IPS DF 6.9 (cell line): ENCODE results near the gene FBXO10.

Experiments used
- DNase-seq: peaks from one replicate; pipeline ENCODE4 v3.0.0-alpha.2; 2013; ENCODE audit warnings: low read depth, low spot score
- H3K27ac ChIP-seq: one replicate; pipeline ENCODE4 v1.5.1; 2013; ENCODE audit warnings: low read length, control low read depth
- H3K27me3 ChIP-seq: 2 replicates; pipeline ENCODE4 v1.6.1; 2013; ENCODE audit warnings: mild to moderate bottlenecking, low read length; ENCODE audit not compliant: control insufficient read depth, insufficient read depth
- H3K36me3 ChIP-seq: 2 replicates; pipeline ENCODE4 v1.6.1; 2013; ENCODE audit warnings: low read length; ENCODE audit not compliant: control insufficient read depth, insufficient read depth
- H3K4me1 ChIP-seq: 2 replicates; pipeline ENCODE4 v1.6.1; 2013; ENCODE audit warnings: low read length; ENCODE audit not compliant: control insufficient read depth, insufficient read depth
- H3K4me3 ChIP-seq: 2 replicates; pipeline ENCODE4 v1.5.1; 2013; ENCODE audit warnings: mild to moderate bottlenecking, low read length
- H3K9me3 ChIP-seq: 2 replicates; pipeline ENCODE4 v1.6.1; 2013; ENCODE audit warnings: low read length, inconsistent platforms; ENCODE audit not compliant: control insufficient read depth, insufficient read depth
- WGBS: extraction: QIAGEN DNeasy Blood & Tissue Kit; methylation state at CpG from one replicate; pipeline ENCODE4 v1.1.7; 2013; ENCODE audit warnings: mixed read lengths, missing lambda C conversion rate; ENCODE audit not compliant: insufficient read length, insufficient coverage; 5-methylcytosine and 5-hydroxymethylcytosine counted together

The FBXO10 gene

DNA sequence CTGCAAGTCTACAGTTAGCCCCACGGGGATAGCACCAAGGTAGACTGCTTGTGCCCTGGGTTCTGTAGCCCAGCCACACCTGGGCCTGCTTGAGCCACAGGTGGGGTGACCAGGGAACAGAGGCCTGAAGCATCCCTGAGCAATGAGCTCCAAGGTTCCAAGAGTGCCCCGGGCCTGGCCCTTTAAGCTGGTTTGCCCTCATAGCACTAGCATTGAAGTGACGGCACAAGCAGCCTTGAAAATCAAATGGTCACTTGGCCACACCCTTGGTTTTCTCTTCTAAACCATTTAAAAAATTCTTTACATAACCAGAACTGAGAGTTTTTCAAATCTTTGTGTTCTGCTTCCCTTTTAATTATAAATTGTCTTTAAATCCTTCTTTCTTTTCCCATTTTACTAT, 24.7 kb downstream of the FBXO10 start:
- no peak overlapping the region for H3K4me3 ChIP-seq
- no peaks in the 10 kb centered on the region for H3K27me3 ChIP-seq
- H3K27ac ChIP-seq, result no peak overlapping the region
- no peak for DNase-seq
- no peaks in the 10 kb centered on the region for H3K9me3 ChIP-seq
- no peaks in the 10 kb centered on the region for H3K36me3 ChIP-seq
- H3K4me1 ChIP-seq, result no peaks in the 10 kb centered on the region
- WGBS, result no CpG with 5 or more reads among the region's 3 CpGs

DNA sequence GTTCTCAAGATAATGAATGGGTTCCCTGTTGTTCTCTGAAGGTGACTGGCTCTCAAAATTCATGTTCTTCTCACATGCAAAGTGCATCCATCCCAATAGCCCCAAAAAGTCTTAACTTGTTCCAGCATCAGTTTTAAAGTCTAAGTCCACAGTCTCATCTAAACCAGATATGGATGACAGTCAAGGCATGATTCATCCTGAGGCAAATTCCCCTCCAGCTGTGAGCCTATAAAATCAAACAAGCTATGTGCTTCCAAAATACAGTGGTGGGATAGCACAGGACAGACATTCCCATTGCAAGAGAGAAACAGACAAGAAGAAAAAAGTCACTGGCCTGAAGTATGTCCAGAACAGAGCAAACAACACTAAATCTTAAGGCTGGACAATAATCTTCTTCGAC, 25.4 kb downstream of the FBXO10 start:
- H3K4me3 ChIP-seq, result no peak overlapping the region
- no peaks in the 10 kb centered on the region for H3K9me3 ChIP-seq
- no CpG with 5 or more reads among the region's 1 CpG for WGBS
- H3K36me3 ChIP-seq, result no peaks in the 10 kb centered on the region
- H3K4me1 ChIP-seq, result no peaks in the 10 kb centered on the region
- H3K27me3 ChIP-seq, result no peaks in the 10 kb centered on the region
- DNase-seq, result no peak
- no peak overlapping the region for H3K27ac ChIP-seq

DNA sequence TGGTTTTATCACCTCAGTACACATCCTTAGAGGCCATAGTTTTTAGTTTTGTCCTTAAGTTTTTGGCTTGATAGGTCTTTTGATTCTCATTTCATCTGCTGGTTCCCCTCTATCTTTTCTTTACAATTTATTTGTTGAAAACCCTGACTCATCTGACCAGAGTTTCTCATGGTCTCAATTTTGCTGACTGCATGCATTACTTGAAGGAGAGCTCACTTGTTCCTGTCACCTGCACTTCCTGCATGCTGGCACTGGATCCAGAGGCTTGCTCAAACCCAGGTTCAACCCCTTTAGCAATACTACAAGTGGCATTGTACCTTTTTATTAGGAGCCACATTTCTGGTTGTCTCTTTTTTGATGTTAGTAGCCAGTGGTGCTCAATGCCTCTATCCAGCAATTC, 26.7 kb downstream of the FBXO10 start:
- no peak overlapping the region for H3K4me3 ChIP-seq
- no peaks in the 10 kb centered on the region for H3K9me3 ChIP-seq
- H3K27ac ChIP-seq, result no peak overlapping the region
- H3K27me3 ChIP-seq, result no peaks in the 10 kb centered on the region
- no peaks in the 10 kb centered on the region for H3K36me3 ChIP-seq
- DNase-seq, result no peak
- H3K4me1 ChIP-seq, result no peaks in the 10 kb centered on the region

DNA sequence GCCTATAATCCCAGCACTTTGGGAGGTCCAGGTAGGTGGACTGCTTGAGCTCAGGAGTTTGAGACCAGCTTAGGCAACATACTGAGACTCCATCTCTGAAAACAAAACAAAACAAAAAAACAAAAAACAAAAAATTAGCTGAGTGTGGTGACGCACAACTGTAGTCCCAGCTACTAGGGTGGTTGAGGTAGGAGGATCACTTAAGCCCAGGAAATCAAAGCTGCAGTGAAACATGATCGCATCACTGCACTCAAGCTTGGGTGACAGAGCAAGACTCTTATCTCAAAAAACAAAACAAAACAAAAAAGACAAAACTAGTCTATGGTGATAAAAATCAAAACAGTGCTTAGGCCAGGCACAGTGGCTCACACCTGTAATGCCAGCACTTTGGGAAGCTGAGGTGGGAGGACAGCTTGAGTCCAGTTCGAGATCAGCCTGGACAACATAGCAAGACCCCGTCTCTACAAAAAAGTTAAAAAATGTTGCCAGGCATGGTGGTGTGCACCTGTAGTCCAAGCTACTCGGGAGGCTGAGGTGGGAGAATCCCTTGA, 28.8 kb downstream of the FBXO10 start:
- no peak for DNase-seq
- Histone ChIP-seq H3K9me3 (no peaks in the 10 kb centered on the region), H3K36me3 (no peaks in the 10 kb centered on the region), H3K27me3 (no peaks in the 10 kb centered on the region), H3K27ac (no peak overlapping the region), H3K4me3 (no peak overlapping the region), H3K4me1 (no peaks in the 10 kb centered on the region)
- WGBS, result no CpG with 5 or more reads among the region's 5 CpGs

DNA sequence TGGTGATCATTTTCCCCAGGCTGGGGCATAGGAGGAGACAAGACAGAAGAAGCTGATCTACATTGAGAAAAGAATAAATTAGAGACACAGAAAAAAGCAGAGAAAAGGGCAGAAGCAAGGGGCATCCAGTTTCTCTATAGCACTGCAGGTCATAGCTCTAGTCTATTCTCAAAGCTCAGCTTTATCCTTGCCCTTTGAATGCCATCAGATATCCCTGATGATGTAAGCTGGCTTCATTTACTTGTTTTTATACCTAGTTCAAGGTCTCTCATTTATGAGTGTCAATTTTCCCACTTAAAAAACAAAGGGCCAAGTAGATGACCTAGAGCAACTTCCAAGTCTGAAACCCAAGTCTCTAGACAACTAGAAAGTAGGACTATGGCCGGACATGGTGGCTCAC, 32.7 kb downstream of the FBXO10 start:
- Histone ChIP-seq H3K27me3 (no peaks in the 10 kb centered on the region), H3K4me3 (no peak overlapping the region), H3K4me1 (no peaks in the 10 kb centered on the region), H3K27ac (no peak overlapping the region), H3K36me3 (peaks cover 5% of the 10 kb centered on the region; the same call in 1 of the 2 replicates), H3K9me3 (no peaks in the 10 kb centered on the region)
- WGBS, result no CpG with 5 or more reads among the region's 1 CpG
- DNase-seq, result no peak

DNA sequence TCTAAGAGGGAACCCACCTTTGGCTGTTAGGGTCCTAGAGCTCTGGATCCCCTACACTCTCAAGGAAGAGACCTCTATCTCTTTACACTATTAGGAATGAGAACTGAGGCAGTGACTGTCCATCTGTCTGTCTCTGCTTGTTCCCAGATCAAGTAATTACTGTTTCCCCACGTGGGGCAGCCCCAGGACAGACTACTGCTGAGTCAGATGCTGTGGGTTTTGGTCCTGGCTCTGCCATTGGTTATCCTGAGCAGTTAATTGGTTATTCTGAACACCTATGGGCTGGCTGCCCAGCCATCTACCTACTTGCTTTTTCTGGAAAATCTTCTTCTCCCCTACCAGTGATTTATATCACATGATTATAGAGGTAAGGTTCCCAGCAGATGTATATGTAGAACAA, 33.3 kb downstream of the FBXO10 start:
- Histone ChIP-seq H3K9me3 (no peaks in the 10 kb centered on the region), H3K4me1 (no peaks in the 10 kb centered on the region), H3K27ac (no peak overlapping the region), H3K36me3 (peaks cover 5% of the 10 kb centered on the region; the same call in 1 of the 2 replicates), H3K4me3 (no peak overlapping the region), H3K27me3 (no peaks in the 10 kb centered on the region)
- DNase-seq, result no peak
- WGBS, result no CpG with 5 or more reads among the region's 1 CpG

DNA sequence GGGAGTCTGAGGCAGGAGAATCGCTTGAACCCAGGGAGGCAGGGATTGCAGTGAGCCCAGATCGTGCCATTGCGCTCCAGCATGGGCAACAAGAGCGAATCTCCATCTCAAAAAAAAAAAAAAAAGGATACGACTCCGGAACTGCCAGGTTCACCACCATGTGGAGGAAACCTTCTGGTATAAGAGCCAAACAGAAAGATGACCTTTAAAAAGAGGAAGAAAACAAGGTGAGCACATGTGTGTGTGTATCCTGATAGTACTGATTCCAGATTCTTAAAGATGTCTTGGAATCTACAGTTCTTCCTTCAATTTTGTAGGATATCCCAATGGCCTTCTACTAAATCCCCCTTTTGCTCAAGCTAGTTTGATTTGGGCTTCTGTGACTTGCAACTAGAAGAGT, 33.7 kb downstream of the FBXO10 start:
- Histone ChIP-seq H3K27ac (no peak overlapping the region), H3K9me3 (no peaks in the 10 kb centered on the region), H3K27me3 (no peaks in the 10 kb centered on the region), H3K4me3 (no peak overlapping the region), H3K36me3 (peaks cover 5% of the 10 kb centered on the region; the same call in 1 of the 2 replicates), H3K4me1 (no peaks in the 10 kb centered on the region)
- no peak for DNase-seq
- no CpG with 5 or more reads among the region's 6 CpGs for WGBS

DNA sequence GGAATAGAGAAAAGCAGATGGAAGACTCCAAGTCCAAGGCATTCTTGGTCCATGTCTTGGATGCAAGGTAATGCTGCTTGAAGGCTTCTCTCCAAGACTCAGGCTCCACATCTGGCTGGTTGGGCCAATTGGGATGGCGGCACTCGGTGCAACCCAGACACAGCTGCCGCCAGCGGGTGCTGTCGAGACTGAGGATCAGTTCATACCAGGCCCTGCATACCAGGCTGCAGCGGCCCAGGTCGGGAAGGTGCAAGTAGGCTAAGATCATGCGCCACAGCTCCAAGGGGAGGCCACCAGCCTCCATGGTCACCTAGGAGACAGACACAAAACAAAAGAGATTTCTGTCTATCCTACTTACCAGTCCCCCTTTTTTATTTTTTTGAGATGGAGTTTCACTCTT, 34.7 kb downstream of the FBXO10 start:
- WGBS, result no CpG with 5 or more reads among the region's 8 CpGs
- H3K27ac ChIP-seq, result no peak overlapping the region
- no peaks in the 10 kb centered on the region for H3K9me3 ChIP-seq
- no peaks in the 10 kb centered on the region for H3K4me1 ChIP-seq
- H3K4me3 ChIP-seq, result no peak overlapping the region
- no peak for DNase-seq
- no peaks in the 10 kb centered on the region for H3K27me3 ChIP-seq
- peaks cover 5% of the 10 kb centered on the region; the same call in 1 of the 2 replicates for H3K36me3 ChIP-seq

DNA sequence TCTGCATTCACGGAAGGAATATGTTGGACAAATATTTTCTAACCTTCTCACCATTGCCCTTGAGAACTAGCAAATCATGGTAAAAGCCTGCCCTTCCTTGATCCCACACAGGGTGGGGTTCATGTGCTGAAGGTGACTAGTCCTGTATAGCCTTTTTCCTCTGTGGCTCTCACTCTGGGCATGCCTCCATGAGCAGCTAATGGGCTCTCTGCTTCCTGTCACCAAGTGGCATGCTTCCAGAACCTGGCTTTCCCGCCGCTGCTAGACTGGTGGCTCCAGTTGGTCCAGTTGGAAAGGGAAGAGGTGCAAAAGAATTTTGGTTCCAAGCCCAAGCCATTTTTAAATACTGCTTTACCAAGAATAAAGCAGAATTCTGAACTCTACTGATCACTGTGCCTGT, 35.5 kb downstream of the FBXO10 start:
- no peak for DNase-seq

DNA sequence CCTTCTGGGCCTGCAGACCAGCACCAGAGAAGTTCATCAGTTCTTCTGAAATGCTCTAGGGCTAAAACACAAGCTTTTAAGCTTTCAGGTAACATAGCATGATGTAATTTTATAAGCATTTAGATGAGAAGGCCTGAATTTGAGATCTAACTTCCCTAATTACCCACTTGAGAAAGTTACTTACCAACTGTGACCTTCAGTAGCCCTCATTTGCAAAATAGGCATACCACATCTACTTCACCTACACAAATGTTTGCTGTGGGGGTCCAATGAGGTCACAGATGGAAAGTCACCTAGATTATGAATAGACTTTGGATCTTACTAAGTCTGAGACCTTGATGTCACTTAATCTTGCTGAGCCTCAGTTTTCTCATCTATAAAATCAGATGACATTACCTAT, 36.5 kb downstream of the FBXO10 start:
- Histone ChIP-seq H3K27ac (no peak overlapping the region), H3K4me3 (no peak overlapping the region), H3K27me3 (no peaks in the 10 kb centered on the region), H3K9me3 (no peaks in the 10 kb centered on the region), H3K36me3 (peaks cover 5% of the 10 kb centered on the region; the same call in 1 of the 2 replicates), H3K4me1 (no peaks in the 10 kb centered on the region)
- no peak for DNase-seq

More for the DNA sequence above, 35.5 kb downstream of the FBXO10 start:
- no peak overlapping the region for H3K4me3 ChIP-seq
- WGBS, result no CpG with 5 or more reads among the region's 3 CpGs
- H3K9me3 ChIP-seq, result no peaks in the 10 kb centered on the region
- H3K36me3 ChIP-seq, result peaks cover 5% of the 10 kb centered on the region; the same call in 1 of the 2 replicates
- H3K27ac ChIP-seq, result no peak overlapping the region
- H3K27me3 ChIP-seq, result no peaks in the 10 kb centered on the region
- no peaks in the 10 kb centered on the region for H3K4me1 ChIP-seq

DNA sequence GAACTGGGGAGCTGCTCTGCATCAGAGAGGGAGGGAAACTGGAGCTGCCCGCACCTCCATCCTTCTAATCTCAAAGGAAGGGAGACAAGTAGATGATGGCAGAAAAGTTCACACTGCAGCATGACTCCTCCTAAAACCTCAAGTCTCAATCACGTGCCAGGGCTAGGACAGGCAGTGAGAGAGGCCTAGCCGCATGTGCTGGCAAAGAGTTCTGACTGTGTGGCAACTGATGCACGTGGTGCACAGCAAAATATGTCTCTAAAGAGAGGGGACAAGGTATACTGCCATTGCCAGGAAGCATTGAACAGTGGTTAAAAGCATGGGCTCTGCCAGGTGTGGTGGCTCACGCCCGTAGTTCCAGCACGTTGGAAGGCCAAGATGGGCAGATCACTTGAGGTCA, 38.1 kb downstream of the FBXO10 start:
- Histone ChIP-seq H3K9me3 (no peaks in the 10 kb centered on the region), H3K27me3 (no peaks in the 10 kb centered on the region), H3K4me1 (no peaks in the 10 kb centered on the region), H3K36me3 (peaks cover 5% of the 10 kb centered on the region; the same call in 1 of the 2 replicates), H3K4me3 (no peak overlapping the region), H3K27ac (no peak overlapping the region)
- no peak for DNase-seq
- whole genome bisulfite sequencing, result no CpG with 5 or more reads among the region's 7 CpGs
